Putamen (tissue), 1 donor: ENCODE results near the gene TRIM8.
"Not testable (repeated sequence)": the region's sequence is repeated elsewhere in the genome, so short reads cannot be mapped to it uniquely, and the experiment has no call there.

Experiments used
- DNase-seq: peaks from one replicate; pipeline ENCODE4 v3.0.0-alpha.2; 2016; ENCODE audit warnings: low spot score

TRIM8 gene

GRCh38 chr10:102650655-102651454 lies 6.6 kb downstream of the TRIM8 start:
- no peak for DNase-seq

GRCh38 chr10:102651455-102652169 lies 7.3 kb downstream of the TRIM8 start:
- no peak for DNase-seq

- no peak for DNase-seq
These were observed 8.1 kb downstream of the TRIM8 start for GRCh38 chr10:102652170-102652916.

GRCh38 chr10:102653060-102653459 lies 8.8 kb downstream of the TRIM8 start:
- no peak for DNase-seq

- no peak for DNase-seq
These were observed 10.3 kb downstream of the TRIM8 start for GRCh38 chr10:102654566-102654965.

- DNase-seq, result no peak
These were observed 10.7 kb downstream of the TRIM8 start for GRCh38 chr10:102654969-102655368.

GRCh38 chr10:102656026-102656425 lies 11.7 kb downstream of the TRIM8 start:
- no peak for DNase-seq

- DNase-seq, result no peak
These were observed 12.6 kb downstream of the TRIM8 start for GRCh38 chr10:102656791-102657371.

- no peak for DNase-seq
These were observed 13.2 kb downstream of the TRIM8 start for GRCh38 chr10:102657451-102657850.

GRCh38 chr10:102657984-102658724 lies 13.9 kb downstream of the TRIM8 start:
- DNase-seq, result no peak

GRCh38 chr10:102658802-102659201 lies 14.5 kb downstream of the TRIM8 start:
- no peak for DNase-seq

GRCh38 chr10:102660888-102661657 lies 16.8 kb downstream of the TRIM8 start:
- DNase-seq, result peak; percentile 55

- DNase-seq, result no peak
These were observed 17.4 kb downstream of the TRIM8 start for GRCh38 chr10:102661658-102662028.

GRCh38 chr10:102665904-102666509 lies 21.7 kb downstream of the TRIM8 start:
- no peak for DNase-seq

- not testable (repeated sequence) for DNase-seq
These were observed 23.1 kb downstream of the TRIM8 start for GRCh38 chr10:102667411-102667810.

GRCh38 chr10:102668326-102669107 lies 24.2 kb downstream of the TRIM8 start:
- no peak for DNase-seq

- no peak for DNase-seq
These were observed 25.2 kb downstream of the TRIM8 start for GRCh38 chr10:102669206-102670064.

GRCh38 chr10:102670065-102670670 lies 25.9 kb downstream of the TRIM8 start:
- DNase-seq, result no peak
